Breast epithelium (tissue), 3 donors: ENCODE data around the gene BBS9.

ENCODE experiments used
- CTCF ChIP-seq, 3 donors: fragments of 450-650 bp; IDR thresholded peaks; one replicate each; pipeline ENCODE4 v1.5.1; 2016 to 2017; ENCODE audit warnings: antibody characterized with exemption in 3 of 3, mild to moderate bottlenecking in 3 of 3, moderate library complexity in 3 of 3
- POLR2A ChIP-seq: fragments of 450-650 bp; IDR thresholded peaks from one replicate; pipeline ENCODE4 v1.6.1; 2016; ENCODE audit warnings: antibody characterized with exemption, mild to moderate bottlenecking, moderate library complexity
- POLR2AphosphoS5 ChIP-seq, 3 donors: sonication (generic); formaldehyde crosslinking; IDR thresholded peaks; one replicate each; pipeline ENCODE4 v1.6.1; 2017; ENCODE audit warnings: antibody characterized with exemption in 3 of 3

DNA sequence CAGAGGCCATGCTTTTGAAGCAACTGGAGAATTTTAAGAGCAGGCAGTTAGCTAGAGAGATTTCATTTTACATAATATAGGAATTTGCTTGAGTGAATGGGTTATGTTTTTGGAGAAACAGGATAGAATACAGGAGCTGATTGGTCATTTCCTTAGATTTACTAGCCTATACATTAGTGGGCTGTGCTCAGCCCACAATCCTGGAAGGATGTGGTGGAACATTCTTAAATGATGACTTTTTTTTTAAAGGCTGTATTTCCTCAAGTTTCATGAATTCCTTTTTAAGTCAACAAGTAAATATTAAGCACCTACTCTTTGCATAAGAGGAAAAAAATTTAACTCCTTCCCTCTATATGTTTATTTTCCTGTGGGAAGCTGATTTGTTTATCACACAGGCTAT is 461.6 kb downstream of the BBS9 start:
- TF ChIP-seq POLR2A (no peak), CTCF (IDR thresholded peaks at IDR 0.05) (no peak), POLR2AphosphoS5 (IDR thresholded peaks at IDR 0.05) (no peak)
